Panc1 (cell line): ENCODE data around the gene RAPGEF5. TPM values are rescaled to one million over a fixed set of nuclear protein-coding genes. Genes with fewer than 3 reads are reported as not detected.

ENCODE experiments used
- ATAC-seq: fragments of 200-7000 bp; cut with Tn5 transposase; 2 replicates; pipeline ENCODE4 v1.9.1; 2020; ENCODE audit warnings: mild to moderate bottlenecking, moderate library complexity
- BruUV-seq: library from RNA; stranded (reverse); fragments of 400-500 nt; replicated peaks from 2 replicates; lab custom pipeline; 2021; lab: Mats Ljungman, UMichigan
- CTCF ChIA-PET: fragments of 300-600 bp; sonication (Branson Sonifier 250); formaldehyde crosslinking; loops from one replicate; lab custom pipeline; 2022; ENCODE audit warnings: antibody characterized with exemption; lab: Charles Lee
- POLR2A ChIA-PET: fragments of 300-600 bp; sonication (Branson Sonifier 250); formaldehyde crosslinking; loops from one replicate; lab custom pipeline; 2022; ENCODE audit warnings: antibody characterized with exemption; lab: Charles Lee
- DNase-seq: peaks from one replicate; pipeline ENCODE4 v3.0.0-alpha.2; 2010; ENCODE audit warnings: low read depth, low spot score
- H3K27ac ChIP-seq: 2 replicates; pipeline ENCODE4 v1.5.1; 2011; ENCODE audit warnings: mild to moderate bottlenecking, low read length, inconsistent platforms
- H3K27me3 ChIP-seq: fragments of 200-500 bp; sonication (Bioruptor generic); 2 replicates; pipeline ENCODE4 v1.6.0; 2014; ENCODE audit warnings: low read length, inconsistent platforms; ENCODE audit not compliant: control insufficient read depth, insufficient read depth
- H3K36me3 ChIP-seq: fragments of 200-500 bp; sonication (Bioruptor generic); 2 replicates; pipeline ENCODE4 v1.5.1; 2014; ENCODE audit warnings: inconsistent platforms, mild to moderate bottlenecking, low read length, moderate library complexity; ENCODE audit not compliant: control insufficient read depth, insufficient read depth
- H3K4me1 ChIP-seq: 2 replicates; pipeline ENCODE4 v1.5.1; 2011; ENCODE audit warnings: inconsistent platforms, mild to moderate bottlenecking, low read length, moderate library complexity; ENCODE audit not compliant: control insufficient read depth, insufficient read depth
- H3K4me3 ChIP-seq, 2 experiments: 2 replicates each; pipeline ENCODE4 v1.5.1; 2011 to 2012; ENCODE audit warnings: low read depth in 2 of 2, low read length in 2 of 2, mild to moderate bottlenecking in 2 of 2, inconsistent platforms in 1 of 2, moderate library complexity in 1 of 2
- H3K9me3 ChIP-seq: fragments of 200-500 bp; sonication (Bioruptor generic); 2 replicates; pipeline ENCODE4 v1.5.1; 2014; ENCODE audit warnings: low read depth, mild to moderate bottlenecking, inconsistent platforms, low read length, moderate library complexity; ENCODE audit not compliant: control insufficient read depth, insufficient read depth
- POLR2AphosphoS5 ChIP-seq: IDR thresholded peaks from 2 replicates; pipeline ENCODE4 v1.6.1; 2012; ENCODE audit warnings: mild to moderate bottlenecking, low read depth, low read length, moderate library complexity
- SIN3A ChIP-seq: IDR thresholded peaks from 2 replicates; pipeline ENCODE4 v1.6.1; 2012; ENCODE audit warnings: low read depth, mild to moderate bottlenecking, low read length, moderate library complexity, borderline replicate concordance; ENCODE audit not compliant: insufficient read depth
- TCF7L2 ChIP-seq: IDR thresholded peaks from 2 replicates; pipeline ENCODE4 v1.6.1; 2011; ENCODE audit warnings: mild to moderate bottlenecking, low read depth, low read length, inconsistent platforms
- in situ Hi-C: cut with HindIII; loops from 2 replicates; pipeline ENCODE4 v1.10.0; 2016; ENCODE audit warnings: low sequenced_read_pairs, low pct_unique_long_range_greater_than_20kb
- intact Hi-C: fragments of 100-400 bp; cut with micrococcal nuclease; formaldehyde crosslinking; loops from one replicate; pipeline ENCODE4 v1.10.0; 2022; ENCODE audit not compliant: unreplicated experiment
- total RNA-seq: library from RNA; stranded (reverse); gene quantifications from one replicate; pipeline ENCODE4 v1.2.1, GENCODE V29; 2021; ENCODE audit not compliant: unreplicated experiment
- TF ChIP-seq, protein P1 (sequence below), 2 experiments: IDR thresholded peaks; 2 replicates each; pipeline ENCODE4 v1.6.1; 2011 to 2012; ENCODE audit warnings: low read depth in 2 of 2, control low read depth in 1 of 2, low read length in 1 of 2, mild to moderate bottlenecking in 1 of 2, moderate library complexity in 1 of 2; ENCODE audit not compliant: insufficient read depth in 1 of 2
- TF ChIP-seq, protein P2 (sequence below): fragments of 450-650 bp; IDR thresholded peaks from 2 replicates; pipeline ENCODE4 v1.5.1; 2017; ENCODE audit warnings: mild to moderate bottlenecking

Gene RAPGEF5
- total RNA-seq, 1 experiment from 2014 or later = 1.4 TPM

GRCh38 chr7:22361320-22361719 is 4.4 kb upstream of the RAPGEF5 start:
- intact Hi-C loops (no loop called here), in situ Hi-C loops (no loop called here)
- Histone ChIP-seq H3K4me1 (peaks cover 8% of the 10 kb centered on the region; the same call in 1 of the 2 replicates), H3K36me3 (no peaks in the 10 kb centered on the region), H3K27ac (no peak overlapping the region), H3K9me3 (no peaks in the 10 kb centered on the region), H3K4me3 (no peak overlapping the region), H3K27me3 (no peaks in the 10 kb centered on the region; the same call in none of the 2 replicates)
- BruUV-seq = no TSS peak
- CTCF ChIA-PET = no interaction called here
- ATAC-seq = no peak
- no peak for TF ChIP-seq TCF7L2
- TF ChIP-seq, protein P1, sequence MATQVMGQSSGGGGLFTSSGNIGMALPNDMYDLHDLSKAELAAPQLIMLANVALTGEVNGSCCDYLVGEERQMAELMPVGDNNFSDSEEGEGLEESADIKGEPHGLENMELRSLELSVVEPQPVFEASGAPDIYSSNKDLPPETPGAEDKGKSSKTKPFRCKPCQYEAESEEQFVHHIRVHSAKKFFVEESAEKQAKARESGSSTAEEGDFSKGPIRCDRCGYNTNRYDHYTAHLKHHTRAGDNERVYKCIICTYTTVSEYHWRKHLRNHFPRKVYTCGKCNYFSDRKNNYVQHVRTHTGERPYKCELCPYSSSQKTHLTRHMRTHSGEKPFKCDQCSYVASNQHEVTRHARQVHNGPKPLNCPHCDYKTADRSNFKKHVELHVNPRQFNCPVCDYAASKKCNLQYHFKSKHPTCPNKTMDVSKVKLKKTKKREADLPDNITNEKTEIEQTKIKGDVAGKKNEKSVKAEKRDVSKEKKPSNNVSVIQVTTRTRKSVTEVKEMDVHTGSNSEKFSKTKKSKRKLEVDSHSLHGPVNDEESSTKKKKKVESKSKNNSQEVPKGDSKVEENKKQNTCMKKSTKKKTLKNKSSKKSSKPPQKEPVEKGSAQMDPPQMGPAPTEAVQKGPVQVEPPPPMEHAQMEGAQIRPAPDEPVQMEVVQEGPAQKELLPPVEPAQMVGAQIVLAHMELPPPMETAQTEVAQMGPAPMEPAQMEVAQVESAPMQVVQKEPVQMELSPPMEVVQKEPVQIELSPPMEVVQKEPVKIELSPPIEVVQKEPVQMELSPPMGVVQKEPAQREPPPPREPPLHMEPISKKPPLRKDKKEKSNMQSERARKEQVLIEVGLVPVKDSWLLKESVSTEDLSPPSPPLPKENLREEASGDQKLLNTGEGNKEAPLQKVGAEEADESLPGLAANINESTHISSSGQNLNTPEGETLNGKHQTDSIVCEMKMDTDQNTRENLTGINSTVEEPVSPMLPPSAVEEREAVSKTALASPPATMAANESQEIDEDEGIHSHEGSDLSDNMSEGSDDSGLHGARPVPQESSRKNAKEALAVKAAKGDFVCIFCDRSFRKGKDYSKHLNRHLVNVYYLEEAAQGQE (IDR thresholded peaks at IDR 0.05; ENCODE audit: insufficient read depth in 1 of 2, low read depth in 2 of 2, low read length in 1 of 2) = no peak
- TF ChIP-seq POLR2AphosphoS5 = no peak
- no peak for TF ChIP-seq SIN3A
- no peak for DNase-seq
- POLR2A ChIA-PET = no interaction called here

- Histone ChIP-seq H3K27me3 (peaks cover 15% of the 10 kb centered on the region), H3K4me1 (peaks cover 12% of the 10 kb centered on the region; the same call in 1 of the 2 replicates), H3K9me3 (no peaks in the 10 kb centered on the region), H3K36me3 (no peaks in the 10 kb centered on the region), H3K27ac (no peak overlapping the region), H3K4me3 (no peak overlapping the region)
- no peak for ATAC-seq
- no TSS peak for BruUV-seq
- CTCF ChIA-PET = no interaction called here
- in situ Hi-C loops = no loop called here
- POLR2A ChIA-PET = no interaction called here
- DNase-seq = no peak
- no peak for TF ChIP-seq TCF7L2
- TF ChIP-seq, protein P2, sequence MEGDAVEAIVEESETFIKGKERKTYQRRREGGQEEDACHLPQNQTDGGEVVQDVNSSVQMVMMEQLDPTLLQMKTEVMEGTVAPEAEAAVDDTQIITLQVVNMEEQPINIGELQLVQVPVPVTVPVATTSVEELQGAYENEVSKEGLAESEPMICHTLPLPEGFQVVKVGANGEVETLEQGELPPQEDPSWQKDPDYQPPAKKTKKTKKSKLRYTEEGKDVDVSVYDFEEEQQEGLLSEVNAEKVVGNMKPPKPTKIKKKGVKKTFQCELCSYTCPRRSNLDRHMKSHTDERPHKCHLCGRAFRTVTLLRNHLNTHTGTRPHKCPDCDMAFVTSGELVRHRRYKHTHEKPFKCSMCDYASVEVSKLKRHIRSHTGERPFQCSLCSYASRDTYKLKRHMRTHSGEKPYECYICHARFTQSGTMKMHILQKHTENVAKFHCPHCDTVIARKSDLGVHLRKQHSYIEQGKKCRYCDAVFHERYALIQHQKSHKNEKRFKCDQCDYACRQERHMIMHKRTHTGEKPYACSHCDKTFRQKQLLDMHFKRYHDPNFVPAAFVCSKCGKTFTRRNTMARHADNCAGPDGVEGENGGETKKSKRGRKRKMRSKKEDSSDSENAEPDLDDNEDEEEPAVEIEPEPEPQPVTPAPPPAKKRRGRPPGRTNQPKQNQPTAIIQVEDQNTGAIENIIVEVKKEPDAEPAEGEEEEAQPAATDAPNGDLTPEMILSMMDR = no peak
- TF ChIP-seq, protein P1 (IDR thresholded peaks at IDR 0.05; ENCODE audit: insufficient read depth in 1 of 2, low read depth in 2 of 2, low read length in 1 of 2) = no peak
- no peak for TF ChIP-seq SIN3A
- no peak for TF ChIP-seq POLR2AphosphoS5
- intact Hi-C loops = no loop called here
Observed at GRCh38 chr7:22358820-22359697, 2.1 kb upstream of the RAPGEF5 start.
